Fibroblast of pulmonary artery (primary cell): ENCODE measurements around the gene ERC2.
"Not testable (repeated sequence)": the region's sequence is repeated elsewhere in the genome, so short reads cannot be mapped to it uniquely, and the experiment has no call there.

Experiments
- DNase-seq: peaks from one replicate; pipeline ENCODE4 v3.0.0-alpha.2; 2010; ENCODE audit warnings: low read depth
- H3K4me3 ChIP-seq: replicated peaks from 2 replicates; pipeline ENCODE4 v1.5.1; 2011; ENCODE audit warnings: low read depth, mild to moderate bottlenecking, control low read depth, low read length, moderate library complexity
- CTCF ChIP-seq: IDR thresholded peaks from 2 replicates; pipeline ENCODE4 v1.5.1; 2011; ENCODE audit warnings: mild to moderate bottlenecking, control low read depth, low read length, inconsistent platforms; ENCODE audit errors: missing control alignments

The ERC2 gene

GRCh38 chr3:56468184-56469106 is at the start of gene ERC2:
Gene ERC2 (minus strand): TSS chr3:56468467.
- peak within 1 kb of the TSS; percentile 46 for H3K4me3 ChIP-seq
- no peak for TF ChIP-seq CTCF
- DNase-seq = peak; percentile 17

GRCh38 chr3:56502738-56503137 is 34.5 kb upstream of the ERC2 start:
- DNase-seq = no peak
- H3K4me3 ChIP-seq = no peak overlapping the region
- no peak for TF ChIP-seq CTCF

GRCh38 chr3:56496376-56496775 is 28.1 kb upstream of the ERC2 start:
- DNase-seq = not testable (repeated sequence)

GRCh38 chr3:56494679-56495322 is 26.5 kb upstream of the ERC2 start:
- DNase-seq = peak; percentile 89
- no peak overlapping the region for H3K4me3 ChIP-seq
- peak; percentile 99 for TF ChIP-seq CTCF

More at GRCh38 chr3:56496376-56496775, 28.1 kb upstream of the ERC2 start:
- H3K4me3 ChIP-seq = not testable (repeated sequence)

GRCh38 chr3:56491566-56491965 is 23.3 kb upstream of the ERC2 start:
- no peak overlapping the region for H3K4me3 ChIP-seq
- TF ChIP-seq CTCF = no peak
- no peak for DNase-seq

GRCh38 chr3:56488812-56489600 is 20.7 kb upstream of the ERC2 start:
- TF ChIP-seq CTCF = no peak
- DNase-seq = no peak

GRCh38 chr3:56484525-56485032 is 16.3 kb upstream of the ERC2 start:
- TF ChIP-seq CTCF = no peak
- DNase-seq = no peak
- no peak overlapping the region for H3K4me3 ChIP-seq

More at GRCh38 chr3:56488812-56489600, 20.7 kb upstream of the ERC2 start:
- H3K4me3 ChIP-seq = no peak overlapping the region
